DOHH2 (cell line): ENCODE measurements around the gene PRKCZ.
A peak's percentile ranks its signal among the peaks of the same experiment; 100 is the strongest.

ENCODE experiments used
- H3F3A ChIP-seq: fragments of 200-600 bp; sonication (generic), shearing (Covaris generic); 2 replicates; pipeline ENCODE4 v1.6.0; 2016; ENCODE audit warnings: antibody characterized with exemption, mild to moderate bottlenecking; ENCODE audit not compliant: control insufficient read depth, insufficient read depth
- H3K27ac ChIP-seq: fragments of 200-600 bp; sonication (generic); 2 replicates; pipeline ENCODE4 v1.5.1; 2014; ENCODE audit warnings: low read depth, mild to moderate bottlenecking, low read length, moderate library complexity
- H3K27me3 ChIP-seq: fragments of 200-600 bp; sonication (generic); 2 replicates; pipeline ENCODE4 v1.6.1; 2014; ENCODE audit warnings: mild to moderate bottlenecking, low read length, mixed read lengths; ENCODE audit not compliant: control insufficient read depth
- H3K36me3 ChIP-seq: fragments of 200-600 bp; sonication (generic); 2 replicates; pipeline ENCODE4 v1.6.1; 2014; ENCODE audit warnings: mild to moderate bottlenecking, low read length, moderate library complexity, mixed read lengths; ENCODE audit not compliant: control insufficient read depth
- H3K4me1 ChIP-seq: fragments of 200-600 bp; sonication (generic); 2 replicates; pipeline ENCODE4 v1.6.1; 2014; ENCODE audit warnings: mild to moderate bottlenecking, low read length, mixed read lengths; ENCODE audit not compliant: control insufficient read depth
- H3K4me2 ChIP-seq: fragments of 200-600 bp; sonication (generic); 2 replicates; pipeline ENCODE4 v1.6.0; 2014; ENCODE audit warnings: mild to moderate bottlenecking, low read length, moderate library complexity
- H3K4me3 ChIP-seq: fragments of 200-600 bp; sonication (generic); 2 replicates; pipeline ENCODE4 v1.5.1; 2014; ENCODE audit warnings: mild to moderate bottlenecking, low read length, mixed read lengths
- H3K79me2 ChIP-seq: fragments of 200-600 bp; sonication (generic); 2 replicates; pipeline ENCODE4 v1.6.1; 2014; ENCODE audit warnings: mild to moderate bottlenecking, low read length, mixed read lengths; ENCODE audit not compliant: control insufficient read depth
- H3K9me2 ChIP-seq: fragments of 200-600 bp; sonication (generic); replicated peaks from 2 replicates; pipeline ENCODE4 v1.6.1; 2014; ENCODE audit warnings: mild to moderate bottlenecking, low read length, mixed read lengths; ENCODE audit not compliant: control insufficient read depth
- H3K9me3 ChIP-seq: fragments of 200-600 bp; sonication (generic); 2 replicates; pipeline ENCODE4 v1.6.1; 2014; ENCODE audit warnings: antibody characterized with exemption, low read length, mixed read lengths; ENCODE audit not compliant: control insufficient read depth, insufficient read depth
- H4K20me1 ChIP-seq: fragments of 200-600 bp; sonication (generic); 2 replicates; pipeline ENCODE4 v1.6.0; 2014; ENCODE audit warnings: low read depth, mild to moderate bottlenecking, antibody characterized with exemption, low read length, moderate library complexity; ENCODE audit not compliant: control insufficient read depth, insufficient read depth
- EZH2phosphoT487 ChIP-seq: fragments of 200-600 bp; sonication (generic); IDR thresholded peaks from 2 replicates; pipeline ENCODE4 v1.6.1; 2017; ENCODE audit warnings: borderline replicate concordance, mild to moderate bottlenecking, antibody characterized with exemption, low read length, moderate library complexity, mixed read lengths
- TF ChIP-seq, protein P1 (sequence below): fragments of 200-600 bp; sonication (generic); IDR thresholded peaks from one replicate; pipeline ENCODE4 v1.5.1; 2014; ENCODE audit warnings: antibody characterized with exemption, mild to moderate bottlenecking, low read depth, low read length; ENCODE audit not compliant: poor library complexity, severe bottlenecking

PRKCZ gene

DNA sequence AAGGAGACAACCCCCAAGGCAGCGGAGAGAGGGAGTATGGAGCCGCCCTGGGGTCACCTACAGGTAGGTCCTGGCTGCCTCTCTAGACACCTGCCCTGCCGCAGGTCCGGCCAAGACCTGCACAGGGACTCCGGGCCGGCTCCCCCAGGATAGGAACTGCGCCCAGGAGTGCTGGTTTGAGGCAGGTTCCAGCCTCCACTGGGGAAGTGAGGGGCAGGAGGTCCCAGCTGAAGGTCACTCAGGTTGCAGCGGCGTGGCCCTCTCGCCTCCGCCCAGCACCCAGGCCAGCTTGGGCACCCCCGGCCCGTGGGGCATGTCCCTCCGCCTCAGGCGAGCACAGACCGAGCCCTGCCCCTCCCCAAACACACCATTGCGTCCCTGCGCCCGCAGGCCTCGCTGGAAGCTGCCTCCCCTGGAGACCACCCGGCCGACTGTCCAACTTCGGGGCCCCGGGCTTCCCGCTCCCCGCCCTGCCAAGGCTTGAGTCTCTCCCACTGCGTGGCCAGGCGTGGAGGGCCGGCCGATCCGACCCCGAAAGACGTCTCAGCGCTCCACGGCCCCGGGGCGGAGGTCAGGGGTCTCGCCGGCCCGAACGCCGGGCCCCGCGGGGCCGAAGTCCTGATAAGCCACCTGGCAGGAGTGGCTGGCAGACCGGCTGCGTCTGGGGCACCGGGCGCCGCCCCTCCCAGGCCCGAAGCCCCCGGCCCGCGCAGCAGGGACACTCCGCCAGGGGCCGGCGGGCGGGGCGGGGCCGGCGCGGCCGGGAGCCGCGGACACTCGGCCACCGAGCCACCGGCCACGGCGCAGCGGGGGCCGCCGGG, 176.5 kb downstream of the PRKCZ start:
- Histone ChIP-seq H3K27me3 (peaks cover 17% of the 10 kb centered on the region), H3K4me3 (peak overlapping the region; percentile 58; the same call in 1 of the 2 replicates), H3K36me3 (no peaks in the 10 kb centered on the region), H4K20me1 (0 out of 2 replicates have a peak, but pooled peaks cover 7% of the 10 kb centered on the region), H3K9me3 (no peaks in the 10 kb centered on the region), H3K4me2 (peak overlapping the region; percentile 63), H3K4me1 (peaks cover 6% of the 10 kb centered on the region; the same call in 1 of the 2 replicates), H3K9me2 (no peaks in the 10 kb centered on the region), H3K27ac (no peak overlapping the region), H3K79me2 (no peaks in the 10 kb centered on the region), H3F3A (no peaks in the 10 kb centered on the region)
- no peak for TF ChIP-seq EZH2phosphoT487
- TF ChIP-seq, protein P1, sequence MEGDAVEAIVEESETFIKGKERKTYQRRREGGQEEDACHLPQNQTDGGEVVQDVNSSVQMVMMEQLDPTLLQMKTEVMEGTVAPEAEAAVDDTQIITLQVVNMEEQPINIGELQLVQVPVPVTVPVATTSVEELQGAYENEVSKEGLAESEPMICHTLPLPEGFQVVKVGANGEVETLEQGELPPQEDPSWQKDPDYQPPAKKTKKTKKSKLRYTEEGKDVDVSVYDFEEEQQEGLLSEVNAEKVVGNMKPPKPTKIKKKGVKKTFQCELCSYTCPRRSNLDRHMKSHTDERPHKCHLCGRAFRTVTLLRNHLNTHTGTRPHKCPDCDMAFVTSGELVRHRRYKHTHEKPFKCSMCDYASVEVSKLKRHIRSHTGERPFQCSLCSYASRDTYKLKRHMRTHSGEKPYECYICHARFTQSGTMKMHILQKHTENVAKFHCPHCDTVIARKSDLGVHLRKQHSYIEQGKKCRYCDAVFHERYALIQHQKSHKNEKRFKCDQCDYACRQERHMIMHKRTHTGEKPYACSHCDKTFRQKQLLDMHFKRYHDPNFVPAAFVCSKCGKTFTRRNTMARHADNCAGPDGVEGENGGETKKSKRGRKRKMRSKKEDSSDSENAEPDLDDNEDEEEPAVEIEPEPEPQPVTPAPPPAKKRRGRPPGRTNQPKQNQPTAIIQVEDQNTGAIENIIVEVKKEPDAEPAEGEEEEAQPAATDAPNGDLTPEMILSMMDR = no peak

DNA sequence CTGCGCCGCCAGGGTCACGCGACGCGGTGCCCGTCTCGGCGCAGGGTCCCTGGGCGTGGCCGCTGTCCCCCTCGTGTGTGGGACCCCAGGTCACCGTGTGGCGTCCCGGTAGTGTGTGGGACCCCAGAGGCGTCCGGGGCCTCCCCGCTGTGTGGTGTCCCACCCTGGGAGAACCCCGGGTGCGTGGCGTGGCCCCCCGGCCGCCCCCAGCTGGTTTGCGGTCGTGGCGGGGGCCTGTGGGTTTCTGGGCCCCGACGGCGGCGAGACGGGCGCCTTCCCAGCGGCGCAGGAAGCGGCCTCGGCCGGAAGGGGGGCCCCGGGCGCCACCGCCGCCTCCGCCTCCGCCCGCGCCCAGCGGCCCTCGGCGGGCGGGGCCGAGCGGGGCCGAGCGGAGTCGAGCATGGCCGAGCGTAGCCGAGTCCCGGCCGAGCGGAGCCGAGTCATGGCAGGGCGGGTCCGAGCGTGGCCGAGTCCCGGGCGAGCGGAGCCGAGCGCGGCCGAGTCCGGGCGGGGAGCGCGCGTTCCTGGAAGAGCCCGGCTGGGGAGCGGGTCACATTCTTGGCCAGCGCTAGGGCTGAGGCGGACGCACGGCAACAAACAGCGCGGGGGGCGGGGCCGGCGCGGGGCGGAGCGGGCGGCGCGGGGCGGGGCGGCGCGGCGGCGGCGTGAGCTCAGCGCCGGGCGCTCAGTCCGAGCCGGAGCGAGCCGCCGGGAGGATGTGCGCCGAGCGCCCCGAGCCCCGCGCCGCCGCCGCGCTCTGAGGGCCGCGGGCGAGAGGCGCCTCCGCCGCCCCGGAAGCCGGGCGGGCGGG, 177.3 kb downstream of the PRKCZ start:
- peak overlapping the region; percentile 58 for H3K4me3 ChIP-seq
- H3K4me2 ChIP-seq = peak overlapping the region; percentile 63
- no peak for TF ChIP-seq EZH2phosphoT487
- TF ChIP-seq, protein P1 = no peak
- no peaks in the 10 kb centered on the region for H3F3A ChIP-seq
- H3K79me2 ChIP-seq = no peaks in the 10 kb centered on the region
- H3K9me2 ChIP-seq = no peaks in the 10 kb centered on the region
- no peaks in the 10 kb centered on the region for H3K9me3 ChIP-seq
- H3K36me3 ChIP-seq = no peaks in the 10 kb centered on the region
- peaks cover 17% of the 10 kb centered on the region for H3K27me3 ChIP-seq
- 0 out of 2 replicates have a peak, but pooled peaks cover 7% of the 10 kb centered on the region for H4K20me1 ChIP-seq
- H3K27ac ChIP-seq = no peak overlapping the region
- H3K4me1 ChIP-seq = peaks cover 9% of the 10 kb centered on the region

DNA sequence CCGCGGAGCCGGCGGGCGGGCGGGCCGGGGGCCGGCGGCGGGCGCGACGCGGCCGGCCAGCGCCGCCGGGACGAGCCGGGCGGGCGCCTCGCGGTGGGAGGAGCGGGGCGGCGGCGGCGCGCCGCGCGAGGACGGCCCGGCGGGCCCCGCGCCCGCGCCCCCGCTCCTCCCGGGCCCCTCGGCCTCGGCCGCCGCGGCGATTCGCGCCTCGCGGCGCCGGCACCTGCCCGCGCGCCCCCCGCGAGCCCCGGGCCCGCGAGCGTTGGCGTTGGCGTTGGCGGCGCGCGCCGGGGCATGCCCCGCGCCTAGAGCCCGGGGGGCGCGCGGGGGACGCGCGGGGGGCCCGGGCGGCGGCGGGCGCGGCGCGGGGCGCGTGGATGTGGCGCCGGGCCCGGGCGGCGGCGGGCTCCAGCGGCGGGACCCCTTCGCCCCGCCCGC, 178.0 kb downstream of the PRKCZ start, which contains the start of gene SKI:
Gene SKI, plus strand, starts transcription at position 163 of the 438 bp plus-strand sequence. CDS start 448 bp downstream, outside the sequence.
- peaks cover 17% of the 10 kb centered on the region for H3K27me3 ChIP-seq
- H3K9me2 ChIP-seq = no peaks in the 10 kb centered on the region
- H3K4me3 ChIP-seq = peak within 1 kb of the TSS; percentile 58
- TF ChIP-seq, protein P1 = no peak
- TF ChIP-seq EZH2phosphoT487 = no peak
- H3K4me2 ChIP-seq = peak within 1 kb of the TSS; percentile 63
- no peaks in the 10 kb centered on the region for H3K9me3 ChIP-seq
- H4K20me1 ChIP-seq = 0 out of 2 replicates have a peak, but pooled peaks cover 7% of the 10 kb centered on the region
- no peaks in the 10 kb centered on the region for H3F3A ChIP-seq
- H3K36me3 ChIP-seq = no peaks in the 10 kb centered on the region
- no peak within 1 kb of the TSS for H3K27ac ChIP-seq
- peaks cover 9% of the 10 kb centered on the region for H3K4me1 ChIP-seq
- no peaks in the 10 kb centered on the region for H3K79me2 ChIP-seq
